ENCODE data around the gene DOK4. TPM values are rescaled to one million over a fixed set of nuclear protein-coding genes. Genes with fewer than 3 reads are reported as not detected.

Gene DOK4
- total RNA-seq, 1 donor from 2014 or later = 6.8 TPM

DNA sequence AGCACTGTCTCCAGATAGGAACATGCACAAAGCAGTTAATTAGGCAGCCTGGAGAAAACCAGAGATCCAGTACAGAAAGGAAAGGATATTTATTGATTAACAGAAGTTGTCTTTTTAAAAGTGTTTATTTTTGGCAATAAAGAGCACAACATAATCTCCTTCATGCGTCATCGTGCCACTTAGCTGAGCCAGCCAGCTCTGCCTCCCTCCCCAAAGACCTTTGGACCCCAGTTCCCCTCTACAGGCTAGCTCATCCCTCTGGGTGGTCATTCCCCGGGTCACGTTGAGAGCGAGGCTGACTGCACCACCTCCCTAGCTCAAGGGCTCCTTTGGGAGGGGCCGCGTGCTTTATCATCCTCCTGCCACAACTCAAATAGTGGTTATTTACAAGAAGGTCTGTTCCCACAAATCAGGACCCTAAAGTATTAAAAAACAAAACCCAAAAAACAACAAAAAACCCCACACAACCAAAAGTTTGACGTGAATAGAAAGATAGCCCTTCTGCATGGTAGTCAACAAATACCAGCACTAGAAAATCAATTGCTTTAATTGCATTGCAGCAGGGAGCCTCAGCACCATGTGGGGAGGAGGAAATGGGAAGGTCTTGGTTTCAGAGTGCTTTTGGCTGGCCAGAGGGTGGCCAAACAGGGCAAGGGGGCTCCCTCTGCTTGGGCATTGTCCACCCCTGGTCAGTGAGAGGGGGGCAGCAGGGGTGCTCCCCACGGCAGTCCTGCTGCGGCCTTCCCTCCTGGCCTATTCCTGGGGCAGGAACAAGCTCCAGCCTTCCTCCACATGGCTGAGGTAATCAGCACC, 14.2 kb downstream of the DOK4 start:
- Histone ChIP-seq H3K4me3 (ENCODE audit: low read length in 3 of 3) (no peak overlapping the region), H3K36me3 (ENCODE audit: control insufficient read depth in 3 of 3, insufficient read depth in 3 of 3, low read length in 3 of 3) (peaks cover 48 to 52% (median 50%) of the 10 kb centered on the region in 3 donors), H3K4me1 (ENCODE audit: control insufficient read depth in 3 of 3, insufficient read depth in 3 of 3, low read length in 3 of 3) (peaks cover 11 to 18% (median 17%) of the 10 kb centered on the region in 3 donors), H3K9me3 (ENCODE audit: control insufficient read depth in 3 of 3, low read length in 3 of 3) (no peaks in the 10 kb centered on the region), H3K9ac (ENCODE audit: low read depth in 1 of 3, low read length in 3 of 3) (no peak overlapping the region), H3K27me3 (ENCODE audit: control insufficient read depth in 3 of 3, insufficient read depth in 3 of 3, low read length in 3 of 3) (no peaks in the 10 kb centered on the region), H3K27ac (ENCODE audit: low read depth, low read length) (no peak overlapping the region)

DNA sequence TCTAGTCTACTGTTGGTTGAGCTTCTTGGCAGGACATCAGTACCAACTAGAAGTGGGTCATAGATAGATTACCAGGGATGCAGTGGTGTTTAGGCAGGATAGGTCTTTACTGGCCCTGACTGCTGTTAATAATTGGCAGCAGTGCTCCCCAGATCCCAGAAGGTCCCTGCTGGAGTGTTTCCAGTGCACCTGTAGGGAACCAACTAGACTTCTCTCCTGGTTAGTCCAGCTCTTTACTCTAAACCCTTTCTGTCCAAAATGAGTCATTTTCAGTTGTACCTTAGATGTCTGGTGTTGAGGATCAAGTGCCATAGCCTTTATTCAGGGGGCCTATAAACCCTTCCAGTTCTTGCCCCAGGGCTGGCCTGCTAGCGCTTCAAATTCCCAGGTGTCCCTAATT, 15.1 kb downstream of the DOK4 start:
- no peak overlapping the region for H3K27ac ChIP-seq (ENCODE audit: low read depth, low read length)

GRCh38 chr16:57470711-57471110, 15.6 kb downstream of the DOK4 start:
- Histone ChIP-seq H3K4me3 (ENCODE audit: low read length in 3 of 3) (no peak overlapping the region), H3K9ac (ENCODE audit: low read depth in 1 of 3, low read length in 3 of 3) (no peak overlapping the region), H3K4me1 (ENCODE audit: control insufficient read depth in 3 of 3, insufficient read depth in 3 of 3, low read length in 3 of 3) (peaks cover 7 to 14% (median 12%) of the 10 kb centered on the region in 3 donors), H3K27me3 (ENCODE audit: control insufficient read depth in 3 of 3, insufficient read depth in 3 of 3, low read length in 3 of 3) (no peaks in the 10 kb centered on the region), H3K27ac (ENCODE audit: low read depth, low read length) (no peak overlapping the region), H3K9me3 (ENCODE audit: control insufficient read depth in 3 of 3, low read length in 3 of 3) (no peaks in the 10 kb centered on the region), H3K36me3 (ENCODE audit: control insufficient read depth in 3 of 3, insufficient read depth in 3 of 3, low read length in 3 of 3) (peaks cover 59 to 62% (median 60%) of the 10 kb centered on the region in 3 donors)

More for the DNA sequence above, 15.1 kb downstream of the DOK4 start:
- Histone ChIP-seq H3K27me3 (ENCODE audit: control insufficient read depth in 3 of 3, insufficient read depth in 3 of 3, low read length in 3 of 3) (no peaks in the 10 kb centered on the region), H3K9ac (ENCODE audit: low read depth in 1 of 3, low read length in 3 of 3) (no peak overlapping the region), H3K4me3 (ENCODE audit: low read length in 3 of 3) (no peak overlapping the region), H3K4me1 (ENCODE audit: control insufficient read depth in 3 of 3, insufficient read depth in 3 of 3, low read length in 3 of 3) (peaks cover 10 to 17% (median 16%) of the 10 kb centered on the region in 3 donors), H3K36me3 (ENCODE audit: control insufficient read depth in 3 of 3, insufficient read depth in 3 of 3, low read length in 3 of 3) (peaks cover 54 to 58% (median 55%) of the 10 kb centered on the region in 3 donors), H3K9me3 (ENCODE audit: control insufficient read depth in 3 of 3, low read length in 3 of 3) (no peaks in the 10 kb centered on the region)

DNA sequence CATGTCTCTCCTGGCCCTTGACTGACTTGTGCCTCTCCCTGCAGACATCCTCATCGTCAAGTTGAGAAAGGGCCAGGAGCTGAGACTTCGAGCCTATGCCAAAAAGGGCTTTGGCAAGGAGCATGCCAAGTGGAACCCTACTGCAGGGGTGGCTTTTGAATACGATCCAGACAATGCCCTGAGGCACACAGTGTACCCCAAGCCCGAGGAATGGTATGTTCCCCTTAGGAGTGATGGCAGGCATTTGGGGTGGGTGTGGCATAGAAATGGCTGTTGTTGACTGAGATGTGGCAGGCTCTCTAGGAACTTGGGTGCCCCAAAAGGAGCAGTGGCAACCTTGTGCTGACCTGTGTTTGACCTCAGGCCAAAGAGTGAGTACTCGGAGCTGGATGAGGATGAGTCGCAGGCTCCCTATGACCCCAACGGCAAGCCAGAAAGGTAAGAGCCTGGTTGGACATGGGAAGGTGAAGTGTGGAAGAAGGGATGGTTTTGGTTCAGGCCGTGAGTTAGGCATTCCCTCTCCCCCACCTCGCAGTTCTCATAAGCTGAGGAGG, 16.3 kb downstream of the DOK4 start:
- Histone ChIP-seq H3K27ac (ENCODE audit: low read depth, low read length) (no peak overlapping the region), H3K4me3 (ENCODE audit: low read length in 3 of 3) (no peak overlapping the region), H3K36me3 (ENCODE audit: control insufficient read depth in 3 of 3, insufficient read depth in 3 of 3, low read length in 3 of 3) (peaks cover 63 to 66% (median 65%) of the 10 kb centered on the region in 3 donors)

DNA sequence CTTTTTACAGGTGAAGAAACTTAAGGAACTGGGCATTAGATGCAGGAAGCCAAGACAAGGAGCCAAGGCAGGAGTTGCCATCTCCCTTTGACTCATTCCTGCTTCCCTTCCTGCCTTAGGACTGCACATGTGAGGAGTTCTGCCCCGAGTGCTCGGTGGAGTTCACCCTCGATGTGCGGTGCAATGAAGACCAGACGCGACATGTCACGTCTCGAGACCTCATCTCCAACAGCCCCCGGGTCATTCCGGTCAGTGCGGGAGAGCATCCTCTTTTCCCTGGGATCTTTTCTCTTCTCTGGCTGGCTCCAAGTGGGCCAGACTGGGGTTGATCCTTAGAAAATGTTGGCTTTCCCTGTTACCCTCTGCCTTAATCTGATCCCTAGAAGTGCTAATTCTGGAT, 17.2 kb downstream of the DOK4 start:
- Histone ChIP-seq H3K9ac (ENCODE audit: low read depth in 1 of 3, low read length in 3 of 3) (no peak overlapping the region), H3K4me1 (ENCODE audit: control insufficient read depth in 3 of 3, insufficient read depth in 3 of 3, low read length in 3 of 3) (peaks cover 16 to 23% (median 16%) of the 10 kb centered on the region in 3 donors), H3K9me3 (ENCODE audit: control insufficient read depth in 3 of 3, low read length in 3 of 3) (no peaks in the 10 kb centered on the region), H3K27me3 (ENCODE audit: control insufficient read depth in 3 of 3, insufficient read depth in 3 of 3, low read length in 3 of 3) (no peaks in the 10 kb centered on the region), H3K4me3 (ENCODE audit: low read length in 3 of 3) (no peak overlapping the region), H3K27ac (ENCODE audit: low read depth, low read length) (no peak overlapping the region), H3K36me3 (ENCODE audit: control insufficient read depth in 3 of 3, insufficient read depth in 3 of 3, low read length in 3 of 3) (peaks cover 68 to 75% (median 70%) of the 10 kb centered on the region in 3 donors)

More for the DNA sequence above, 16.3 kb downstream of the DOK4 start:
- Histone ChIP-seq H3K27me3 (ENCODE audit: control insufficient read depth in 3 of 3, insufficient read depth in 3 of 3, low read length in 3 of 3) (no peaks in the 10 kb centered on the region), H3K9ac (ENCODE audit: low read depth in 1 of 3, low read length in 3 of 3) (no peak overlapping the region), H3K4me1 (ENCODE audit: control insufficient read depth in 3 of 3, insufficient read depth in 3 of 3, low read length in 3 of 3) (peaks cover 10 to 15% (median 14%) of the 10 kb centered on the region in 3 donors), H3K9me3 (ENCODE audit: control insufficient read depth in 3 of 3, low read length in 3 of 3) (no peaks in the 10 kb centered on the region)

DNA sequence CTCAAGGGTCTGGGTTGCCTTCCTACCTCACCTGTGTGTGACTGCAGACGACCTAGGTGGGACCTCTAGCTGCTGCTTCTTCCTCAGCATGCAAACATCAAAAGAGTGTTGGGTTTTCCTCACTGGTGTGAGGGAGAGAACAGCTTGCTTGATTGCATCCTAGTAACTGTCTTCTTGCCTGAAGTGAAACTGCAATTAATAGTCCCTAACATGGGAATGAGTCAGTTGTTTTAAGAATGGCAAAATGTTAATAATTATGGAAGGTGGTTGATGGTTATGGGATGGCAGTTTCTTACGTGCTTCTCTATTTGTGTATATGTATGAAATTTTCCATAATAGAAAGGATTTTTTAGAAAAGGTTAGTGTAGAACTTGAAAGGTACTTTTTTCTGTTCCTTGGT, 17.9 kb downstream of the DOK4 start:
- H3K4me1 ChIP-seq (ENCODE audit: control insufficient read depth in 3 of 3, insufficient read depth in 3 of 3, low read length in 3 of 3) = peaks cover 22 to 30% (median 23%) of the 10 kb centered on the region in 3 donors
- no peaks in the 10 kb centered on the region for H3K9me3 ChIP-seq (ENCODE audit: control insufficient read depth in 3 of 3, low read length in 3 of 3)
- H3K36me3 ChIP-seq (ENCODE audit: control insufficient read depth in 3 of 3, insufficient read depth in 3 of 3, low read length in 3 of 3) = peaks cover 67 to 78% (median 71%) of the 10 kb centered on the region in 3 donors
- H3K27ac ChIP-seq (ENCODE audit: low read depth, low read length) = no peak overlapping the region
- no peak overlapping the region for H3K9ac ChIP-seq (ENCODE audit: low read depth in 1 of 3, low read length in 3 of 3)
- H3K4me3 ChIP-seq (ENCODE audit: low read length in 3 of 3) = no peak overlapping the region
- H3K27me3 ChIP-seq (ENCODE audit: control insufficient read depth in 3 of 3, insufficient read depth in 3 of 3, low read length in 3 of 3) = no peaks in the 10 kb centered on the region

DNA sequence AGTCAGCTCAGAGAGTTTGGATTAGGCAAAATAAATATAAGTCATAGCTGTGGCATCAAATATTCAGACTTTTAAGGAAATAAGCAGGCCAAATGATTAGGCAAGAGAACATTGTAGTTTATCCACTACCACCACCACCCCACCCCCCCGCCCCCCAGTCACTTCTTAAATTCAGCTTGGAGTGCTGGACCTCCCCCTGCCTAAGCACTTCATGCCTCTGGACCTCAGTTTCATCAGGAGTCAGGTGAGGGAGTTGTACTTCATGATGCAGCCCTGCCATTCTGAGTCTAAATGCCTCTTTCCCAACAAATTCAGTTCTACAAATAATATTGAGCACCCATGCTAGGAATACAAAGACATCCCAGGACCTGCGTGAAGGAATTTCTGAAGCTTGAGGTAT, 21.8 kb downstream of the DOK4 start:
- H3K9me3 ChIP-seq (ENCODE audit: control insufficient read depth in 3 of 3, low read length in 3 of 3) = no peaks in the 10 kb centered on the region
- H3K9ac ChIP-seq (ENCODE audit: low read depth in 1 of 3, low read length in 3 of 3) = no peak overlapping the region
- H3K4me1 ChIP-seq (ENCODE audit: control insufficient read depth in 3 of 3, insufficient read depth in 3 of 3, low read length in 3 of 3) = peaks cover 14 to 27% (median 19%) of the 10 kb centered on the region in 3 donors
- H3K4me3 ChIP-seq (ENCODE audit: low read length in 3 of 3) = no peak overlapping the region
- H3K27ac ChIP-seq (ENCODE audit: low read depth, low read length) = no peak overlapping the region
- H3K27me3 ChIP-seq (ENCODE audit: control insufficient read depth in 3 of 3, insufficient read depth in 3 of 3, low read length in 3 of 3) = no peaks in the 10 kb centered on the region
- H3K36me3 ChIP-seq (ENCODE audit: control insufficient read depth in 3 of 3, insufficient read depth in 3 of 3, low read length in 3 of 3) = peaks cover 53 to 72% (median 63%) of the 10 kb centered on the region in 3 donors

GRCh38 chr16:57462978-57463362, 23.3 kb downstream of the DOK4 start:
- Histone ChIP-seq H3K4me1 (ENCODE audit: control insufficient read depth in 3 of 3, insufficient read depth in 3 of 3, low read length in 3 of 3) (peaks cover 14 to 27% (median 19%) of the 10 kb centered on the region in 3 donors), H3K36me3 (ENCODE audit: control insufficient read depth in 3 of 3, insufficient read depth in 3 of 3, low read length in 3 of 3) (peaks cover 50 to 72% (median 63%) of the 10 kb centered on the region in 3 donors), H3K9ac (ENCODE audit: low read depth in 1 of 3, low read length in 3 of 3) (peak overlapping the region; percentile 83 to 91 (median 91)), H3K27ac (ENCODE audit: low read depth, low read length) (peak overlapping the region; percentile 65), H3K4me3 (ENCODE audit: low read length in 3 of 3) (peak overlapping the region; percentile 87 to 93 (median 89)), H3K27me3 (ENCODE audit: control insufficient read depth in 3 of 3, insufficient read depth in 3 of 3, low read length in 3 of 3) (no peaks in the 10 kb centered on the region), H3K9me3 (ENCODE audit: control insufficient read depth in 3 of 3, low read length in 3 of 3) (no peaks in the 10 kb centered on the region)

DNA sequence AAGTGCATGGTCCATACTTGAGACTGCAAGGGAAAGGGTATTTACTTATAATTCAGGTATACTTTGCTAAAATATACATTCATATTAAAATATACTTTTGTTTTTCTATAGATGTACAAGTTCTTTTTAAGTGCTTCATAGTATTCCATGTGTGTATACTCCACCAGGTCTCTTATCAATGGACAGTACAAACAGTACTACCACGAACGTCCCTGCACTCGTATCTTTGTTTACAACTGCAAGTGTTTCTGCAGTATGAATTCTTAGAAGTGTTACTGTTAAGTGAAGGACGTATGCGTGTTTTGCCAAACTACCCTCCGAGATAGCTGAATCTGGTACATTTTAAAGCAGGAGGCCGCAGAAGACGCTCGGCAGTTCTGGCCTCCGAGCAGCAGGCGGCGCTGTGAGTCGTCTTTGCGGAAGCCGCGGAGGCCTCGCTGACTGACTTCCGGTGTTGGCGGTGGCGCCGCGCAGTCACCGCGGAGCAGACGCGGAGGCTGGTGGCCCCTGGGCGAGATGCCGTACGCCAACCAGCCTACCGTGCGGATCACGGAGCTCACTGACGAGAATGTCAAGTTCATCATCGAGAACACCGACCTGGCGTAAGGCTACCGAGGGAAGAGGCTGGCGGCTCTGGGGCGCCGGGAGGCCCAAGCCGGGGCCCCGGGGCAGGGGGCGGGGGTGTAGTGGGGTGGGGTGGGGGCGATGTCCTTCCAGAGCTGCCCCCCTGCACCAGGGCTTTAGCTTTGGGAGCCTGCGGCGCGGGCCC, 23.9 kb downstream of the DOK4 start, which contains the start of gene POLR2C:
Gene POLR2C, plus strand, starts transcription at position 471 of the 769 bp plus-strand sequence. Its CDS starts 46 bp downstream, at position 517.
- H3K36me3 ChIP-seq (ENCODE audit: control insufficient read depth in 3 of 3, insufficient read depth in 3 of 3, low read length in 3 of 3) = peaks cover 54 to 76% (median 64%) of the 10 kb centered on the region in 3 donors
- H3K27ac ChIP-seq (ENCODE audit: low read depth, low read length) = peak within 1 kb of the TSS; percentile 65
- H3K9me3 ChIP-seq (ENCODE audit: control insufficient read depth in 3 of 3, low read length in 3 of 3) = no peaks in the 10 kb centered on the region
- H3K4me3 ChIP-seq (ENCODE audit: low read length in 3 of 3) = peak within 1 kb of the TSS; percentile 87 to 93 (median 89)
- H3K27me3 ChIP-seq (ENCODE audit: control insufficient read depth in 3 of 3, insufficient read depth in 3 of 3, low read length in 3 of 3) = no peaks in the 10 kb centered on the region
- H3K4me1 ChIP-seq (ENCODE audit: control insufficient read depth in 3 of 3, insufficient read depth in 3 of 3, low read length in 3 of 3) = peaks cover 14 to 27% (median 19%) of the 10 kb centered on the region in 3 donors
- H3K9ac ChIP-seq (ENCODE audit: low read depth in 1 of 3, low read length in 3 of 3) = peak within 1 kb of the TSS; percentile 83 to 91 (median 91)

Data from skeletal muscle tissue (tissue), 4 donors.